RWPE2 (cell line): ENCODE measurements around the gene ADGRG6.
"Not testable (repeated sequence)": the region's sequence is repeated elsewhere in the genome, so short reads cannot be mapped to it uniquely, and the experiment has no call there.

Source experiments
- ATAC-seq: fragments of 200-7000 bp; cut with Tn5 transposase; 3 replicates; pipeline ENCODE4 v1.9.1; 2021; ENCODE audit warnings: low read depth
- DNase-seq: peaks from one replicate; pipeline ENCODE4 v3.0.0-alpha.2; 2020; ENCODE audit warnings: low spot score
- H3K27ac ChIP-seq: fragments of 450-650 bp; 2 replicates; pipeline ENCODE4 v1.5.1; 2017; ENCODE audit warnings: mild to moderate bottlenecking; ENCODE audit not compliant: poor library complexity, severe bottlenecking
- H3K27me3 ChIP-seq: fragments of 250-450 bp; sonication (Bioruptor Pico); 2 replicates; pipeline ENCODE4 v1.5.1; 2021; ENCODE audit warnings: mild to moderate bottlenecking, moderate library complexity; ENCODE audit not compliant: insufficient read depth, poor library complexity, severe bottlenecking
- H3K36me3 ChIP-seq: fragments of 250-450 bp; sonication (Bioruptor Pico); 2 replicates; pipeline ENCODE4 v1.5.1; 2020; ENCODE audit warnings: low read depth, mild to moderate bottlenecking, moderate library complexity
- H3K4me1 ChIP-seq: fragments of 250-450 bp; sonication (Bioruptor Pico); 2 replicates; pipeline ENCODE4 v1.5.1; 2021; ENCODE audit warnings: mild to moderate bottlenecking, moderate library complexity; ENCODE audit not compliant: insufficient read depth, poor library complexity, severe bottlenecking
- H3K4me3 ChIP-seq: fragments of 250-450 bp; sonication (Bioruptor Pico); 2 replicates; pipeline ENCODE4 v1.5.1; 2021; ENCODE audit warnings: mild to moderate bottlenecking, moderate library complexity; ENCODE audit not compliant: severe bottlenecking
- H3K9me3 ChIP-seq: fragments of 250-450 bp; sonication (Bioruptor Pico); 2 replicates; pipeline ENCODE4 v1.5.1; 2021; ENCODE audit warnings: mild to moderate bottlenecking, moderate library complexity; ENCODE audit not compliant: severe bottlenecking
- TF ChIP-seq, protein P1 (sequence below): fragments of 450-650 bp; IDR thresholded peaks from one replicate; pipeline ENCODE4 v1.5.1; 2017; ENCODE audit warnings: mild to moderate bottlenecking, moderate library complexity; ENCODE audit not compliant: poor library complexity, severe bottlenecking

ADGRG6 gene

DNA sequence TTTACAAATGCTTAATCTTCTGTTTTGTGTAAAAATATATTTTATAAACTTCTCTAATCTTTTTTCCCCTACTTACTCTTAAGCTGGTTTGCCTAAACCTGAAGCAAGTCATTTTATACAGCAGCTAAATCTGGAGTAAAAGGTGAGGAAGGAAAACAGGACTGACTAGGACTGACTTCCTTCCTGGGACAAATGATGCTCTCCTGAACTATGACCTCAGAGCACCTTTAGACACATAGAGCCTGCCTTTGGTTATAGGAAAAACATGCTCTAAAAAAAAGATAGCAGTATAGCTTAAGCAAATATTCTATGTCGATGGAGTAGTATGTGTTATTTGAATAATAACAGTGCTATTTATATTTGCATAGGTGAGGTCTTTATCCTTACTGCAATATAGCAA, 21.5 kb upstream of the ADGRG6 start:
- peak overlapping the region; percentile 74 for H3K27ac ChIP-seq

GRCh38 chr6:142280927-142281326, 20.9 kb upstream of the ADGRG6 start:
- no peaks in the 10 kb centered on the region for H3K36me3 ChIP-seq
- H3K27me3 ChIP-seq, result no peaks in the 10 kb centered on the region
- TF ChIP-seq, protein P1, sequence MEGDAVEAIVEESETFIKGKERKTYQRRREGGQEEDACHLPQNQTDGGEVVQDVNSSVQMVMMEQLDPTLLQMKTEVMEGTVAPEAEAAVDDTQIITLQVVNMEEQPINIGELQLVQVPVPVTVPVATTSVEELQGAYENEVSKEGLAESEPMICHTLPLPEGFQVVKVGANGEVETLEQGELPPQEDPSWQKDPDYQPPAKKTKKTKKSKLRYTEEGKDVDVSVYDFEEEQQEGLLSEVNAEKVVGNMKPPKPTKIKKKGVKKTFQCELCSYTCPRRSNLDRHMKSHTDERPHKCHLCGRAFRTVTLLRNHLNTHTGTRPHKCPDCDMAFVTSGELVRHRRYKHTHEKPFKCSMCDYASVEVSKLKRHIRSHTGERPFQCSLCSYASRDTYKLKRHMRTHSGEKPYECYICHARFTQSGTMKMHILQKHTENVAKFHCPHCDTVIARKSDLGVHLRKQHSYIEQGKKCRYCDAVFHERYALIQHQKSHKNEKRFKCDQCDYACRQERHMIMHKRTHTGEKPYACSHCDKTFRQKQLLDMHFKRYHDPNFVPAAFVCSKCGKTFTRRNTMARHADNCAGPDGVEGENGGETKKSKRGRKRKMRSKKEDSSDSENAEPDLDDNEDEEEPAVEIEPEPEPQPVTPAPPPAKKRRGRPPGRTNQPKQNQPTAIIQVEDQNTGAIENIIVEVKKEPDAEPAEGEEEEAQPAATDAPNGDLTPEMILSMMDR, result no peak
- H3K4me3 ChIP-seq, result no peak overlapping the region
- DNase-seq (no peak), ATAC-seq (no peak)
- peaks cover 12% of the 10 kb centered on the region for H3K4me1 ChIP-seq
- H3K27ac ChIP-seq, result no peak overlapping the region
- H3K9me3 ChIP-seq, result no peaks in the 10 kb centered on the region

More for the DNA sequence above, 21.5 kb upstream of the ADGRG6 start:
- H3K4me1 ChIP-seq, result peaks cover 12% of the 10 kb centered on the region
- H3K27me3 ChIP-seq, result no peaks in the 10 kb centered on the region
- no peak for DNase-seq
- ATAC-seq, result no peak
- H3K9me3 ChIP-seq, result no peaks in the 10 kb centered on the region
- H3K4me3 ChIP-seq, result no peak overlapping the region
- H3K36me3 ChIP-seq, result no peaks in the 10 kb centered on the region
- TF ChIP-seq, protein P1, result no peak

GRCh38 chr6:142283138-142283537, 18.7 kb upstream of the ADGRG6 start:
- not testable (repeated sequence) for H3K36me3 ChIP-seq, H3K4me3 ChIP-seq, DNase-seq

DNA sequence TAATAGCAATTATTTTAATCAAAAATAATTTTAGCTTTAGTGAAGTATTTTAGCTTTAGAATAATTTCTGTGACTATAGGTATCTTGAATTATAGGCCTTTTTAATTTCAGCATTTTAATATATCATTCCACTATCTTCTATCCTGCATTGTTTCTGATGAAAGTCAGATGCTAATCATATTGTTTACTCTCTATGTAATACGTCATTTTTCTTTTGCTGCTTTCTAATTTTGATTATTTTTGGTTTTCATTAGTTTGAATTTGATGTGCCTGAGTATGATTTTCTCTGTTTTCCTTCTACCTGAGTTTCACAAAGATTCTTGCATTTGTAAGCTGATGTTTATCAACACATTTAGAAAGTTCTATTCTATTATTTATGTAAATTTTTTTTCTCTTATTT, 17.4 kb upstream of the ADGRG6 start:
- TF ChIP-seq, protein P1, result no peak
- Histone ChIP-seq H3K27me3 (no peaks in the 10 kb centered on the region), H3K36me3 (no peaks in the 10 kb centered on the region), H3K4me3 (no peak overlapping the region), H3K4me1 (peaks cover 4% of the 10 kb centered on the region), H3K27ac (no peak overlapping the region), H3K9me3 (no peaks in the 10 kb centered on the region)
- no peak for DNase-seq
- ATAC-seq, result no peak

More at GRCh38 chr6:142283138-142283537, 18.7 kb upstream of the ADGRG6 start:
- H3K9me3 ChIP-seq, ATAC-seq, H3K27ac ChIP-seq, H3K27me3 ChIP-seq: not testable (repeated sequence)
- peaks cover 12% of the 10 kb centered on the region for H3K4me1 ChIP-seq

DNA sequence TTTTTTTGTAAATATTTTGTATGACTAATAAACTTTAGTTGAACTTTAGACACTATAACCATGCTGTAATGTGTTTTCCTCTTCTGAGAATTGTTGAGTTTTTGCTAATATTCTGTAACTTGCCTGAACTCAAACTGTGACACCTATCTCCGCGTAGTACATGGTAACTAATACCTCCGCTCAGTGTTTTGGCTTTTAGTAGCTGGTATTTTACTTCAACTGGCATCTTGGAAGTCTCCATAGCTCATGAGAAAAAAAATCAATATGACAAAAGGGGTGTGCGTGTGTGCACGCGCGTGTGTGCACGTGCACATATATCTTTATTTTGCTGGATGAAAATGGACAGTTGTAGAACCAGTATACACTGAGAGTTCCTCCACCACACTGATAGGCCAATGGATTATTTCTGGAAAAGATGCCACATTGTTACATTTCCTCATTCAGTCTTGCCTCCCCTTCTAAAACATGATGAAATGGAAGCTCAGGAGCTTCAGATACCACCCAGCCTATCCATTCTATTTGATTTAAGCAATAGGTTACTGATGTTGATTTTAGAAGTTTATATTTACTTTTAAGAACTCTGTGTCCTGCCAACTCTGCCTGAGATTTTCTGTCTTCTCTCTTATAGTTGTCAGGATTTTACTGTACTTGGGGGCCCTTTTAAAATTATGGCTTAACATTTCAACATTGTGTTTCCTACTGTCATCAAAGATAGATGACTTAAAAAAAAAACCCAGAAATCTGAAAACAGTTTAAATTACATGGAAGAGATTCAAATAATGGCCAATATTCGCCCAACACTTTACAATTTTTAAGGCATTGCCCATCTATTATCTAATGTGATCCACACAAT, 16.3 kb upstream of the ADGRG6 start:
- Histone ChIP-seq H3K4me1 (no peaks in the 10 kb centered on the region), H3K36me3 (no peaks in the 10 kb centered on the region), H3K27me3 (no peaks in the 10 kb centered on the region), H3K4me3 (no peak overlapping the region), H3K27ac (no peak overlapping the region), H3K9me3 (no peaks in the 10 kb centered on the region)
- TF ChIP-seq, protein P1, result no peak
- ATAC-seq, result no peak
- DNase-seq, result no peak
